Measurements from ENCODE around the gene KRT72.

The KRT72 gene

GRCh38 chr12:52552681-52553195 is 48.5 kb downstream of the KRT72 start, which contains the start of gene KRT71:
Gene KRT71, minus strand, starts transcription at chr12:52553145. Its CDS starts 68 bp downstream, at chr12:52553077.
- no peak within 1 kb of the TSS for H3K27ac ChIP-seq
- TF ChIP-seq ZFX (IDR thresholded peaks at IDR 0.05; ENCODE audit: borderline replicate concordance): no peak
- TF ChIP-seq CTCF (IDR thresholded peaks at IDR 0.05): no peak

- TF ChIP-seq CTCF (IDR thresholded peaks at IDR 0.05): no peak
- TF ChIP-seq ZFX (IDR thresholded peaks at IDR 0.05; ENCODE audit: borderline replicate concordance): no peak
- H3K27ac ChIP-seq: no peak overlapping the region
These were observed 49.2 kb downstream of the KRT72 start for GRCh38 chr12:52552055-52552454.

- TF ChIP-seq CTCF (IDR thresholded peaks at IDR 0.05) (no peak), ZFX (IDR thresholded peaks at IDR 0.05; ENCODE audit: borderline replicate concordance) (no peak)
- no peak overlapping the region for H3K27ac ChIP-seq
These were observed 49.9 kb downstream of the KRT72 start for GRCh38 chr12:52551216-52551865.

- TF ChIP-seq CTCF (IDR thresholded peaks at IDR 0.05) (peak; percentile 44), ZFX (IDR thresholded peaks at IDR 0.05; ENCODE audit: borderline replicate concordance) (no peak)
- no peak overlapping the region for H3K27ac ChIP-seq
These were observed 55.1 kb downstream of the KRT72 start for GRCh38 chr12:52546126-52546525.

- H3K27ac ChIP-seq: no peak overlapping the region
- TF ChIP-seq CTCF (IDR thresholded peaks at IDR 0.05): no peak
- TF ChIP-seq ZFX (IDR thresholded peaks at IDR 0.05; ENCODE audit: borderline replicate concordance): no peak
These were observed 57.0 kb downstream of the KRT72 start for GRCh38 chr12:52543985-52544883.

- TF ChIP-seq ZFX (IDR thresholded peaks at IDR 0.05; ENCODE audit: borderline replicate concordance): no peak
- no peak for TF ChIP-seq CTCF (IDR thresholded peaks at IDR 0.05)
These were observed 58.4 kb downstream of the KRT72 start for GRCh38 chr12:52542785-52543318.

More at GRCh38 chr12:52542785-52543318, 58.4 kb downstream of the KRT72 start:
- no peak overlapping the region for H3K27ac ChIP-seq
